ENCODE data around the gene IRF9.

Gene IRF9

GRCh38 chr14:24132061-24132685, 28.9 kb upstream of the IRF9 start:
- DNase-seq (ENCODE audit: low read depth) = no peak

- DNase-seq (ENCODE audit: low read depth) = no peak
Observed at GRCh38 chr14:24132976-24133375, 28.1 kb upstream of the IRF9 start.

- no peak for DNase-seq (ENCODE audit: low read depth)
Observed at GRCh38 chr14:24133735-24134134, 27.3 kb upstream of the IRF9 start.

- DNase-seq (ENCODE audit: low read depth) = no peak
Observed at GRCh38 chr14:24135584-24135833, 25.6 kb upstream of the IRF9 start.

GRCh38 chr14:24135834-24136683, 25.0 kb upstream of the IRF9 start, which contains the start of gene PSME1:
Gene PSME1, plus strand, starts transcription at chr14:24136194. Its CDS starts 69 bp downstream, at chr14:24136263.
- DNase-seq (ENCODE audit: low read depth) = peak; percentile 89

- DNase-seq (ENCODE audit: low read depth) = no peak
Observed at GRCh38 chr14:24136684-24137528, 24.2 kb upstream of the IRF9 start.

- no peak for DNase-seq (ENCODE audit: low read depth)
Observed at GRCh38 chr14:24137529-24138395, 23.3 kb upstream of the IRF9 start.

GRCh38 chr14:24138396-24139271, 22.4 kb upstream of the IRF9 start:
- DNase-seq (ENCODE audit: low read depth) = no peak

- no peak for DNase-seq (ENCODE audit: low read depth)
Observed at GRCh38 chr14:24139272-24139934, 21.7 kb upstream of the IRF9 start.

- peak; percentile 99 for DNase-seq (ENCODE audit: low read depth)
Observed at GRCh38 chr14:24141097-24141880, 19.8 kb upstream of the IRF9 start, which contains the start of gene EMC9. Gene EMC9, minus strand, starts transcription at chr14:24141591. Its CDS starts 287 bp downstream, at chr14:24141304.

GRCh38 chr14:24143511-24143910, 17.6 kb upstream of the IRF9 start:
- DNase-seq (ENCODE audit: low read depth) = no peak

- DNase-seq (ENCODE audit: low read depth) = no peak
Observed at GRCh38 chr14:24144451-24144850, 16.6 kb upstream of the IRF9 start.

GRCh38 chr14:24145219-24145618, 15.8 kb upstream of the IRF9 start:
- no peak for DNase-seq (ENCODE audit: low read depth)

GRCh38 chr14:24145690-24146452, 15.2 kb upstream of the IRF9 start:
- DNase-seq (ENCODE audit: low read depth) = no peak

GRCh38 chr14:24146453-24146977, 14.6 kb upstream of the IRF9 start, which contains the start of gene PSME2:
Gene PSME2, minus strand, starts transcription at chr14:24146610. Its CDS starts 29 bp downstream, at chr14:24146581.
- DNase-seq (ENCODE audit: low read depth) = peak; percentile 70

GRCh38 chr14:24146978-24147760, 13.9 kb upstream of the IRF9 start, which contains the start of gene RNF31:
Gene RNF31, plus strand, starts transcription at chr14:24147498. Its CDS starts 201 bp downstream, at chr14:24147699.
- DNase-seq (ENCODE audit: low read depth) = peak; percentile 96

GRCh38 chr14:24147761-24148428, 13.2 kb upstream of the IRF9 start:
- no peak for DNase-seq (ENCODE audit: low read depth)
